ENCODE data around the gene CCR5.

DNA sequence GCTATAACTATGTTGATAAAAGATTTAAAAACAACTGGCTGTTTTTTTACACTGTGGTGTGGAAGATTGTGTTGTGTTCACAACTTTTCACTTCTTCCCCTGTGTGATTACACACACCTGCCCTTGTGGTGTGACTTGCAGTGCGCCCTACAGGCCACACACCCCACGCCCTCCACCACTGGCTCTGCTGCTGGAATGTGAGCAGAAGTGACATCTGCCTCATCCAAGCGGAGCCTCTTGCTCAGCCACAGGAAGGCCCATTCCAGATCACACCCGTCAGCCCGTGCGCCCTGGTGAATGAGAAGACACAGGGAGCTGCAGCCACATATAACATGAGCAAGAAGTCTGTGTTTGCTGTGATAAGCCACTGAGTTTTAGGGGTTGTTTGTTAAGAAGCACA, 9.8 kb upstream of the CCR5 start:
- TF ChIP-seq, protein P1, sequence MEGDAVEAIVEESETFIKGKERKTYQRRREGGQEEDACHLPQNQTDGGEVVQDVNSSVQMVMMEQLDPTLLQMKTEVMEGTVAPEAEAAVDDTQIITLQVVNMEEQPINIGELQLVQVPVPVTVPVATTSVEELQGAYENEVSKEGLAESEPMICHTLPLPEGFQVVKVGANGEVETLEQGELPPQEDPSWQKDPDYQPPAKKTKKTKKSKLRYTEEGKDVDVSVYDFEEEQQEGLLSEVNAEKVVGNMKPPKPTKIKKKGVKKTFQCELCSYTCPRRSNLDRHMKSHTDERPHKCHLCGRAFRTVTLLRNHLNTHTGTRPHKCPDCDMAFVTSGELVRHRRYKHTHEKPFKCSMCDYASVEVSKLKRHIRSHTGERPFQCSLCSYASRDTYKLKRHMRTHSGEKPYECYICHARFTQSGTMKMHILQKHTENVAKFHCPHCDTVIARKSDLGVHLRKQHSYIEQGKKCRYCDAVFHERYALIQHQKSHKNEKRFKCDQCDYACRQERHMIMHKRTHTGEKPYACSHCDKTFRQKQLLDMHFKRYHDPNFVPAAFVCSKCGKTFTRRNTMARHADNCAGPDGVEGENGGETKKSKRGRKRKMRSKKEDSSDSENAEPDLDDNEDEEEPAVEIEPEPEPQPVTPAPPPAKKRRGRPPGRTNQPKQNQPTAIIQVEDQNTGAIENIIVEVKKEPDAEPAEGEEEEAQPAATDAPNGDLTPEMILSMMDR (IDR thresholded peaks at IDR 0.05): no peak
- no peak for TF ChIP-seq POLR2A (IDR thresholded peaks at IDR 0.05)
